ENCODE results near the gene TMEM45A. TPM values are rescaled to one million over a fixed set of nuclear protein-coding genes. Genes with fewer than 3 reads are reported as not detected.
"Not testable (repeated sequence)": the region's sequence is repeated elsewhere in the genome, so short reads cannot be mapped to it uniquely, and the experiment has no call there.

The TMEM45A gene
- total RNA-seq, 1 donor from 2014 or later: 15.9 TPM

- no peaks in the 10 kb centered on the region for H3K36me3 ChIP-seq
- ATAC-seq: no peak
- no peak overlapping the region for H3K27ac ChIP-seq
- H3K4me1 ChIP-seq: no peaks in the 10 kb centered on the region
- no peak overlapping the region for H3K4me3 ChIP-seq
- no peaks in the 10 kb centered on the region for H3K9me3 ChIP-seq
- no peaks in the 10 kb centered on the region for H3K27me3 ChIP-seq
- intact Hi-C loops (cut with DNase I): no loop called here
- DNase-seq: no peak
- TF ChIP-seq CTCF (IDR thresholded peaks at IDR 0.05): no peak
Observed at GRCh38 chr3:100578646-100579045, 86.2 kb downstream of the TMEM45A start.

GRCh38 chr3:100580147-100580546 lies 87.7 kb downstream of the TMEM45A start:
- Histone ChIP-seq H3K27me3 (no peaks in the 10 kb centered on the region), H3K27ac (no peak overlapping the region), H3K4me3 (no peak overlapping the region), H3K36me3 (no peaks in the 10 kb centered on the region), H3K4me1 (no peaks in the 10 kb centered on the region), H3K9me3 (no peaks in the 10 kb centered on the region)
- intact Hi-C loops (cut with DNase I): no loop called here
- DNase-seq (no peak), ATAC-seq (no peak)
- TF ChIP-seq CTCF (IDR thresholded peaks at IDR 0.05): no peak

- no peak overlapping the region for H3K4me3 ChIP-seq
- H3K27ac ChIP-seq: no peak overlapping the region
- no peak for ATAC-seq
- intact Hi-C loops (cut with DNase I): no loop called here
- no peaks in the 10 kb centered on the region for H3K9me3 ChIP-seq
- no peak for TF ChIP-seq CTCF (IDR thresholded peaks at IDR 0.05)
- no peaks in the 10 kb centered on the region for H3K36me3 ChIP-seq
- no peaks in the 10 kb centered on the region for H3K4me1 ChIP-seq
- H3K27me3 ChIP-seq: no peaks in the 10 kb centered on the region
- no peak for DNase-seq
Observed at GRCh38 chr3:100581650-100582049, 89.2 kb downstream of the TMEM45A start.

GRCh38 chr3:100582157-100582556 lies 89.7 kb downstream of the TMEM45A start:
- H3K27ac ChIP-seq; H3K4me3 ChIP-seq; H3K4me1 ChIP-seq; ATAC-seq; DNase-seq; H3K27me3 ChIP-seq; H3K36me3 ChIP-seq; H3K9me3 ChIP-seq; intact Hi-C loops (cut with DNase I): not testable (repeated sequence)

GRCh38 chr3:100584101-100584660 lies 91.8 kb downstream of the TMEM45A start:
- DNase-seq: no peak
- Histone ChIP-seq H3K4me3 (no peak overlapping the region), H3K27me3 (no peaks in the 10 kb centered on the region), H3K36me3 (no peaks in the 10 kb centered on the region), H3K27ac (no peak overlapping the region), H3K9me3 (no peaks in the 10 kb centered on the region), H3K4me1 (no peaks in the 10 kb centered on the region)
- no peak for ATAC-seq
- intact Hi-C loops (cut with DNase I): no loop called here
- TF ChIP-seq CTCF (IDR thresholded peaks at IDR 0.05): no peak

GRCh38 chr3:100586832-100587231 lies 94.4 kb downstream of the TMEM45A start:
- H3K4me1 ChIP-seq: no peaks in the 10 kb centered on the region
- intact Hi-C loops (cut with DNase I): loop anchor here (5.0 kb wide), 1 partner anchor 120 kb away; no protein-coding TSS in a partner anchor

More at GRCh38 chr3:100586832-100587231, 94.4 kb downstream of the TMEM45A start:
- no peak for TF ChIP-seq CTCF (IDR thresholded peaks at IDR 0.05)
- no peaks in the 10 kb centered on the region for H3K9me3 ChIP-seq
- H3K27me3 ChIP-seq: no peaks in the 10 kb centered on the region
- DNase-seq (no peak), ATAC-seq (no peak)
- H3K27ac ChIP-seq: no peak overlapping the region
- no peak overlapping the region for H3K4me3 ChIP-seq
- no peaks in the 10 kb centered on the region for H3K36me3 ChIP-seq
